Osteocyte (in vitro differentiated cells): ENCODE data around the gene CCDC124. TPM values are rescaled to one million over a fixed set of nuclear protein-coding genes. Genes with fewer than 3 reads are reported as not detected.

Experiments
- DNase-seq: peaks from one replicate; pipeline ENCODE4 v3.0.0; 2021; ENCODE audit warnings: mixed read lengths; ENCODE audit not compliant: unreplicated experiment; ENCODE audit errors: extremely low spot score
- H3K27ac Mint-ChIP-seq: one replicate; pipeline ENCODE4 v1.8.0; 2021; ENCODE audit warnings: mild to moderate bottlenecking, mixed read lengths; ENCODE audit not compliant: unreplicated experiment
- H3K27me3 Mint-ChIP-seq: one replicate; pipeline ENCODE4 v1.8.0; 2021; ENCODE audit warnings: mixed read lengths; ENCODE audit not compliant: unreplicated experiment
- H3K36me3 Mint-ChIP-seq: one replicate; pipeline ENCODE4 v1.8.0; 2021; ENCODE audit warnings: mixed read lengths; ENCODE audit not compliant: unreplicated experiment
- H3K4me1 Mint-ChIP-seq: one replicate; pipeline ENCODE4 v1.8.0; 2021; ENCODE audit warnings: mixed read lengths; ENCODE audit not compliant: unreplicated experiment
- H3K4me3 Mint-ChIP-seq: one replicate; pipeline ENCODE4 v1.8.0; 2021; ENCODE audit warnings: mild to moderate bottlenecking, moderate library complexity, mixed read lengths; ENCODE audit not compliant: unreplicated experiment
- H3K9me3 Mint-ChIP-seq: one replicate; pipeline ENCODE4 v1.8.0; 2021; ENCODE audit warnings: mixed read lengths; ENCODE audit not compliant: unreplicated experiment
- CTCF ChIP-seq: fragments of 200-600 bp; sonication (generic); IDR thresholded peaks from 2 replicates; pipeline ENCODE4 v1.5.0; 2021; ENCODE audit warnings: antibody characterized with exemption, mild to moderate bottlenecking, moderate library complexity
- total RNA-seq: library from RNA; stranded (reverse); gene quantifications from 2 replicates; pipeline ENCODE4 v1.2.1, GENCODE V29; 2021

Gene CCDC124
- total RNA-seq, 1 donor from 2014 or later: 81.9 TPM

GRCh38 chr19:17965370-17966128 lies 32.7 kb downstream of the CCDC124 start:
- no peak for TF ChIP-seq CTCF
- Mint-ChIP-seq H3K27me3 (peaks cover 52% of the 10 kb centered on the region), H3K27ac (no peak overlapping the region), H3K36me3 (no peaks in the 10 kb centered on the region), H3K4me3 (no peak overlapping the region), H3K4me1 (peaks cover 7% of the 10 kb centered on the region), H3K9me3 (no peaks in the 10 kb centered on the region)
- no peak for DNase-seq

DNA sequence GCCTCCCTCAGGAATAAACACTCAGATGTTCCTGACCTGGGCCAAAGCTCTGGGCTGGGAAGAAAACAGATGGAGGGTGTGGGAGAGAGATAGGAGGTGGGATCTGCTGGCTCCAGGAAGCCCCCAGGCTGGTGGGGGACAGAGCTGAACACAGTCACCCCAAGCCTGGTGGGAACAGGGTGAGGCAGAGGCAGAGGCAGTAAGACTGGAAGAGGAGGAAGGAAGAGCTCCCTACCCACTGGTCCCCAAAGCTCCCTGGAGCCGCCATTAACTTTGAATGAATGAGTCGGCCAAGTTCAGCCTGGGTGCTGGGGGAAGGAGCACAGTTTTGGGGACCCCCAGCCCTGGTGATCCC lies 33.3 kb downstream of the CCDC124 start:
- Mint-ChIP-seq H3K4me3 (no peak overlapping the region), H3K36me3 (no peaks in the 10 kb centered on the region), H3K27me3 (peaks cover 48% of the 10 kb centered on the region), H3K4me1 (peaks cover 7% of the 10 kb centered on the region), H3K9me3 (no peaks in the 10 kb centered on the region), H3K27ac (no peak overlapping the region)
- TF ChIP-seq CTCF: no peak
- DNase-seq: no peak

DNA sequence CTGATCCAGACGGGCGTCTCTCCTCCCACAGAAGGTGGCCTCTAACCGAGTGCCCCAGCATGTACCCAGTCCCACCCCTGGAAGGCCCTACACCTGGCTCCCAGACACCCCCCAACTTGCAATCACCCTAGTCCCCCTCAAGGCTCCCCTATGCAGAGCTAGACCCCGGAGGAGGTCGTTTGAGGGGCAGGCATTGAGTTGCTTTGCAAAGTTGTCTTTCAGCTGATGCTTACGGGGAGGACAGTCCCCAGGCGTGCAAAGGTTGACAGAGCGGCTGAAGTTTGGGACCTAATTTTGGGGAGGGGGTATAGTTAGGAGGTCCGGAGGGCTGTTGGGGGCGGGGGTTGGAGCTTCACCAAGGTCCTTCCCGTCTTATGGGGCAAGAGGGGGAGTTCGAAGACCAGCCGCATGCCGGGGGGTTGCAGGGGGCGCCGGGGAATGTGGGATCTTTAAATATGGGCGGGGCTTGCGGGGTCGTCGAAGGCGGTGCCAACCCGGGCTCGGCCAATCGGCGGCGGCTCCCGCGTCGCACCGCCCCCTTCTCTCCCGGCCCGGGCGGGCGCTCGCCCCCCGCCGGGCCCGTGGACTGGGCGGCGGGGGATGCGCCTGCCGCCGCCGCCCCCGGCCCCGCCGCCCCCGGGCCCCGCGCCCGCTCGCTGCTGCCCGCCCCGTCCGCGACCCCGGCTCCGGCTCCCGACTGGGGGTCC lies 33.9 kb downstream of the CCDC124 start, which contains the start of gene KCNN1:
KCNN1 (plus strand) TSS at position 558 of the 707 bp plus-strand sequence. CDS start 6,782 bp downstream, outside the sequence.
- no peak for TF ChIP-seq CTCF
- no peak for DNase-seq
- peaks cover 45% of the 10 kb centered on the region for H3K27me3 Mint-ChIP-seq
- no peaks in the 10 kb centered on the region for H3K9me3 Mint-ChIP-seq
- H3K27ac Mint-ChIP-seq: no peak within 1 kb of the TSS
- peaks cover 7% of the 10 kb centered on the region for H3K4me1 Mint-ChIP-seq
- no peaks in the 10 kb centered on the region for H3K36me3 Mint-ChIP-seq
- peak within 1 kb of the TSS; percentile 52 for H3K4me3 Mint-ChIP-seq

DNA sequence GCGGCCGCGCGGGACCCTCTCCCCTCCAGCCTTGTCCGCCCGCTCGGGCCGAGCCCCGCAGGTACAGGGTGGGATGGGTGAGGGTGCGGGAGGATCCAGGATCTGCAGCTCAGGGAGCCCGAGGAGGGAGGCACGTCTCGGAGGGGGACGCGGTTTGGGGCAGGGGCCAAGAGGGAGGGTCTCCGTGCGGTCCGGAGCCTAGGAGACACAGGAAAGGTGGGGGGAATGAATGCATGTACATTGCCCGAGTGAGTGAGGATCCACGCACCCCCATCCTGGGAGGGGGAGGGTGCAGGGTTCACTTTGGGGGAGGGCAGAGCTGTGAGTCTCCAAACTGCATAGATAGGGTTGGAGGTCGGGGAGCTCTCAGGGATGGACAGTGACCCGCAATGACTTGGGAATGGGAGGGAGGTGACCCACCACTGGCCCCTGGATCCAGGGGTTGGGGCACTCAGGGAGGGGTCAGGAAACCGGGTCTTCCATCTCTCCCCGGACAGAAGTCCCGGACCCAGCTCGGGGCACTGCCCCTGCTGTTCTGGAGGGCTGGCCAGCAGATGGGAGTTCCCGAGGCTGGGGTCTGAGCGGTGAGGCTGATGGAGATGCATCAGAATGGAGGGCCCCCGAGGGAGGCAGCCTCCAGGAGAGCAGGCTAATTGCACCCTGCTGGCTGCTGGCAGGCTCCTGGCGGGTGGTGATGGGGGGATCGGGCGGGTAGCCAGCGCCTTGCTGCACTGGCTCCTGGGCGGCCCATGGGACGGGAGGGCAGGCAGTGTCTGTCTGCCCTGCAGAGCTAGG lies 34.6 kb downstream of the CCDC124 start:
- peaks cover 49% of the 10 kb centered on the region for H3K27me3 Mint-ChIP-seq
- DNase-seq: no peak
- TF ChIP-seq CTCF: no peak

More for the DNA sequence above, 34.6 kb downstream of the CCDC124 start:
- no peaks in the 10 kb centered on the region for H3K9me3 Mint-ChIP-seq
- H3K36me3 Mint-ChIP-seq: no peaks in the 10 kb centered on the region
- H3K27ac Mint-ChIP-seq: no peak overlapping the region
- peak overlapping the region; percentile 52 for H3K4me3 Mint-ChIP-seq
- H3K4me1 Mint-ChIP-seq: peaks cover 7% of the 10 kb centered on the region
